ENCODE data around the gene TRPM5.

The TRPM5 gene

GRCh38 chr11:2397005-2397404, 47.3 kb downstream of the TRPM5 start:
- ChIA-PET CTCF (interaction anchor here (1.2 to 1.7 kb wide), 2 partner anchors 10 to 203 kb away, joined by 3 to 5 read pairs; no protein-coding TSS in a partner anchor), POLR2A (no interaction called here)
- TF ChIP-seq, protein P1, sequence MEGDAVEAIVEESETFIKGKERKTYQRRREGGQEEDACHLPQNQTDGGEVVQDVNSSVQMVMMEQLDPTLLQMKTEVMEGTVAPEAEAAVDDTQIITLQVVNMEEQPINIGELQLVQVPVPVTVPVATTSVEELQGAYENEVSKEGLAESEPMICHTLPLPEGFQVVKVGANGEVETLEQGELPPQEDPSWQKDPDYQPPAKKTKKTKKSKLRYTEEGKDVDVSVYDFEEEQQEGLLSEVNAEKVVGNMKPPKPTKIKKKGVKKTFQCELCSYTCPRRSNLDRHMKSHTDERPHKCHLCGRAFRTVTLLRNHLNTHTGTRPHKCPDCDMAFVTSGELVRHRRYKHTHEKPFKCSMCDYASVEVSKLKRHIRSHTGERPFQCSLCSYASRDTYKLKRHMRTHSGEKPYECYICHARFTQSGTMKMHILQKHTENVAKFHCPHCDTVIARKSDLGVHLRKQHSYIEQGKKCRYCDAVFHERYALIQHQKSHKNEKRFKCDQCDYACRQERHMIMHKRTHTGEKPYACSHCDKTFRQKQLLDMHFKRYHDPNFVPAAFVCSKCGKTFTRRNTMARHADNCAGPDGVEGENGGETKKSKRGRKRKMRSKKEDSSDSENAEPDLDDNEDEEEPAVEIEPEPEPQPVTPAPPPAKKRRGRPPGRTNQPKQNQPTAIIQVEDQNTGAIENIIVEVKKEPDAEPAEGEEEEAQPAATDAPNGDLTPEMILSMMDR (IDR thresholded peaks at IDR 0.05; ENCODE audit: insufficient read depth, low read length, missing control alignments), result no peak
- H3K4me3 ChIP-seq (ENCODE audit: low read depth, low read length), result no peak overlapping the region
- no peak for DNase-seq (ENCODE audit: low read depth, low spot score)

- TF ChIP-seq, protein P1 (IDR thresholded peaks at IDR 0.05; ENCODE audit: insufficient read depth, low read length, missing control alignments), result no peak
- ChIA-PET POLR2A (no interaction called here), CTCF (interaction anchor here (1.7 kb wide), 1 partner anchor 10 kb away, joined by 3 read pairs; no protein-coding TSS in a partner anchor)
- no peak for DNase-seq (ENCODE audit: low read depth, low spot score)
- no peak overlapping the region for H3K4me3 ChIP-seq (ENCODE audit: low read depth, low read length)
These were observed 47.8 kb downstream of the TRPM5 start for GRCh38 chr11:2396471-2396870.

- H3K4me3 ChIP-seq (ENCODE audit: low read depth, low read length), result no peak overlapping the region
- POLR2A ChIA-PET, result no interaction called here
- CTCF ChIA-PET, result interaction anchor here (1.7 kb wide), 1 partner anchor 9 kb away, joined by 3 read pairs; no protein-coding TSS in a partner anchor
- DNase-seq (ENCODE audit: low read depth, low spot score), result no peak
- TF ChIP-seq, protein P1 (IDR thresholded peaks at IDR 0.05; ENCODE audit: insufficient read depth, low read length, missing control alignments), result no peak
These were observed 48.5 kb downstream of the TRPM5 start for GRCh38 chr11:2395856-2396255.

- no peak overlapping the region for H3K4me3 ChIP-seq (ENCODE audit: low read depth, low read length)
- ChIA-PET POLR2A (no interaction called here), CTCF (interaction anchor here (0.9 to 1.7 kb wide), 2 partner anchors 9 to 25 kb away, joined by 3 read pairs; no protein-coding TSS in a partner anchor)
- TF ChIP-seq, protein P1 (IDR thresholded peaks at IDR 0.05; ENCODE audit: insufficient read depth, low read length, missing control alignments), result no peak
- DNase-seq (ENCODE audit: low read depth, low spot score), result no peak
These were observed 49.0 kb downstream of the TRPM5 start for GRCh38 chr11:2395211-2395730.

DNA sequence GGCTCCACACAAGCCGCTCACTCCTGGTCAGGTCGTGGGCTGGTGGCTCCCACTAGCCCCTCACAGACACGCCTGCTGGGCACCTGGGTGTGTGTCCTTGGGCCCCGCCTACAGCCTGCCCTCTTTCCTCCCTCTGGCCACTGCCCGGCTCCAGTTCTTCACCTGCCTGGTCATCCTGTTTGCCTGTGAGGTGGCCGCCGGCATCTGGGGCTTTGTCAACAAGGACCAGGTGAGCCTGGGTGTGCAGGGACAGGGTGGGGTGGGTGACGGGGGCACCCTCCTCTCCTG, 49.6 kb downstream of the TRPM5 start:
- ChIA-PET CTCF (interaction anchor here (0.9 kb wide), 1 partner anchor 25 kb away, joined by 3 read pairs; no protein-coding TSS in a partner anchor), POLR2A (no interaction called here)
- no peak overlapping the region for H3K4me3 ChIP-seq (ENCODE audit: low read depth, low read length)
- no peak for DNase-seq (ENCODE audit: low read depth, low spot score)
- TF ChIP-seq, protein P1 (IDR thresholded peaks at IDR 0.05; ENCODE audit: insufficient read depth, low read length, missing control alignments), result no peak

Measured in AG04449 (cell line).